ENCODE data around the gene FAN1. TPM values are rescaled to one million over a fixed set of nuclear protein-coding genes. Genes with fewer than 3 reads are reported as not detected.

FAN1 gene
- total and polyA plus RNA-seq, 9 of the 15 experiments (the other 6 are each of a cell fraction or from before 2014, with no cell fraction given): 1.5 to 16.8 (median 12.0) TPM

GRCh38 chr15:30870681-30871080 lies 33.0 kb upstream of the FAN1 start (continued):
- TF ChIP-seq ZMIZ1 (IDR thresholded peaks at IDR 0.05; ENCODE audit: low read depth in 2 of 2, low read length in 2 of 2): no peak
- no peak for TF ChIP-seq NUFIP1 (IDR thresholded peaks at IDR 0.05; ENCODE audit: partially characterized antibody)

- H3K4me2 ChIP-seq (ENCODE audit: insufficient read depth, low read length): no peak overlapping the region
- H3K9ac ChIP-seq (ENCODE audit: insufficient read depth in 1 of 2, low read depth in 2 of 2, low read length in 2 of 2): no peak overlapping the region
- H3K79me2 ChIP-seq (ENCODE audit: control insufficient read depth, insufficient read depth, low read length): no peaks in the 10 kb centered on the region
- WGBS (ENCODE audit: insufficient coverage, low coverage, missing lambda C conversion rate): 25% methylated on average over 1 of the region's 1 CpG
- H3K4me3 ChIP-seq: no peak overlapping the region
- H3K36me3 ChIP-seq (ENCODE audit: control insufficient read depth, insufficient read depth, low read length): no peaks in the 10 kb centered on the region
- H3K27ac ChIP-seq (ENCODE audit: extremely low read depth, low read depth, low read length): no peak overlapping the region
- intact Hi-C loops (cut with micrococcal nuclease): no loop called here
- no peaks in the 10 kb centered on the region for H3K4me1 ChIP-seq (replicated peaks in 1 of 2; ENCODE audit: control insufficient read depth in 2 of 2, insufficient read depth in 2 of 2, low read length in 2 of 2)
- H2AFZ ChIP-seq (ENCODE audit: low read depth, low read length): no peak overlapping the region
- H3K27me3 ChIP-seq (ENCODE audit: control insufficient read depth in 2 of 2, insufficient read depth in 2 of 2, low read length in 2 of 2): peaks cover 0 to 4% of the 10 kb centered on the region in 2 experiments; a peak in 2 of 5 replicates
- no peaks in the 10 kb centered on the region for H3K9me1 ChIP-seq (ENCODE audit: control insufficient read depth, insufficient read depth, low read length)
- no peaks in the 10 kb centered on the region for H4K20me1 ChIP-seq (replicated peaks; ENCODE audit: control insufficient read depth, insufficient read depth, low read length)
- no peaks in the 10 kb centered on the region for H3K9me3 ChIP-seq (replicated peaks; ENCODE audit: control insufficient read depth, insufficient read depth, low read depth, low read length)
- in situ Hi-C loops (cut with MboI): no loop called here
- BruUV-seq (replicated peaks): no TSS peak
- ChIA-PET CTCF (ENCODE audit: low intra/inter-chr PET ratio) (no interaction called here), POLR2A (no interaction called here)
- FAIRE-seq (no peak), DNase-seq (ENCODE audit: extremely low read depth in 1 of 4, low spot score in 3 of 4) (no peak), ATAC-seq (no peak)
- TF ChIP-seq, protein P1, sequence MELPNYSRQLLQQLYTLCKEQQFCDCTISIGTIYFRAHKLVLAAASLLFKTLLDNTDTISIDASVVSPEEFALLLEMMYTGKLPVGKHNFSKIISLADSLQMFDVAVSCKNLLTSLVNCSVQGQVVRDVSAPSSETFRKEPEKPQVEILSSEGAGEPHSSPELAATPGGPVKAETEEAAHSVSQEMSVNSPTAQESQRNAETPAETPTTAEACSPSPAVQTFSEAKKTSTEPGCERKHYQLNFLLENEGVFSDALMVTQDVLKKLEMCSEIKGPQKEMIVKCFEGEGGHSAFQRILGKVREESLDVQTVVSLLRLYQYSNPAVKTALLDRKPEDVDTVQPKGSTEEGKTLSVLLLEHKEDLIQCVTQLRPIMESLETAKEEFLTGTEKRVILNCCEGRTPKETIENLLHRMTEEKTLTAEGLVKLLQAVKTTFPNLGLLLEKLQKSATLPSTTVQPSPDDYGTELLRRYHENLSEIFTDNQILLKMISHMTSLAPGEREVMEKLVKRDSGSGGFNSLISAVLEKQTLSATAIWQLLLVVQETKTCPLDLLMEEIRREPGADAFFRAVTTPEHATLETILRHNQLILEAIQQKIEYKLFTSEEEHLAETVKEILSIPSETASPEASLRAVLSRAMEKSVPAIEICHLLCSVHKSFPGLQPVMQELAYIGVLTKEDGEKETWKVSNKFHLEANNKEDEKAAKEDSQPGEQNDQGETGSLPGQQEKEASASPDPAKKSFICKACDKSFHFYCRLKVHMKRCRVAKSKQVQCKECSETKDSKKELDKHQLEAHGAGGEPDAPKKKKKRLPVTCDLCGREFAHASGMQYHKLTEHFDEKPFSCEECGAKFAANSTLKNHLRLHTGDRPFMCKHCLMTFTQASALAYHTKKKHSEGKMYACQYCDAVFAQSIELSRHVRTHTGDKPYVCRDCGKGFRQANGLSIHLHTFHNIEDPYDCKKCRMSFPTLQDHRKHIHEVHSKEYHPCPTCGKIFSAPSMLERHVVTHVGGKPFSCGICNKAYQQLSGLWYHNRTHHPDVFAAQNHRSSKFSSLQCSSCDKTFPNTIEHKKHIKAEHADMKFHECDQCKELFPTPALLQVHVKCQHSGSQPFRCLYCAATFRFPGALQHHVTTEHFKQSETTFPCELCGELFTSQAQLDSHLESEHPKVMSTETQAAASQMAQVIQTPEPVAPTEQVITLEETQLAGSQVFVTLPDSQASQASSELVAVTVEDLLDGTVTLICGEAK (IDR thresholded peaks at IDR 0.05): no peak
- TF ChIP-seq, protein P1 (CRISPR knock-in tag; IDR thresholded peaks at IDR 0.05): no peak
- no peak for TF ChIP-seq STAT5B (CRISPR knock-in tag; IDR thresholded peaks at IDR 0.05)
Measured at GRCh38 chr15:30872341-30872748, 31.4 kb upstream of the FAN1 start.
